Calu3 (cell line): ENCODE data around the gene MREG. TPM values are rescaled to one million over a fixed set of nuclear protein-coding genes. Genes with fewer than 3 reads are reported as not detected.

Experiments
- BruUV-seq: library from RNA; stranded (reverse); fragments of 400-500 nt; replicated peaks from 2 replicates; lab custom pipeline; 2021; lab: Mats Ljungman, UMichigan
- CTCF ChIA-PET: fragments of 300-600 bp; sonication (Branson Sonifier 250); formaldehyde crosslinking; loops from one replicate; lab custom pipeline; 2022; ENCODE audit warnings: antibody characterized with exemption; lab: Charles Lee
- DNase-seq: peaks from one replicate; pipeline ENCODE4 v3.0.0; 2022
- H3K27ac Mint-ChIP-seq: one replicate; pipeline ENCODE4 v1.8.0; 2022; ENCODE audit warnings: mixed read lengths; ENCODE audit not compliant: unreplicated experiment
- H3K27me3 Mint-ChIP-seq: one replicate; pipeline ENCODE4 v1.8.0; 2022; ENCODE audit warnings: mixed read lengths; ENCODE audit not compliant: unreplicated experiment
- H3K36me3 Mint-ChIP-seq: one replicate; pipeline ENCODE4 v1.8.0; 2022; ENCODE audit warnings: mild to moderate bottlenecking, moderate library complexity, mixed read lengths; ENCODE audit not compliant: insufficient read depth, unreplicated experiment
- H3K4me1 Mint-ChIP-seq: one replicate; pipeline ENCODE4 v1.8.0; 2022; ENCODE audit warnings: mild to moderate bottlenecking, low read depth, mixed read lengths; ENCODE audit not compliant: unreplicated experiment
- H3K4me3 Mint-ChIP-seq: one replicate; pipeline ENCODE4 v1.8.0; 2022; ENCODE audit warnings: mild to moderate bottlenecking, low read depth, moderate library complexity, mixed read lengths; ENCODE audit not compliant: unreplicated experiment
- H3K9me3 Mint-ChIP-seq: one replicate; pipeline ENCODE4 v1.8.0; 2022; ENCODE audit warnings: low read depth, mixed read lengths; ENCODE audit not compliant: unreplicated experiment
- intact Hi-C: fragments of 100-400 bp; cut with micrococcal nuclease; formaldehyde crosslinking; loops from one replicate; pipeline ENCODE4 v1.10.0; 2022; ENCODE audit not compliant: unreplicated experiment
- total RNA-seq: library from RNA; stranded (reverse); gene quantifications from 2 replicates; pipeline ENCODE4 v1.2.3, GENCODE V29; 2022
- TF ChIP-seq, protein P1 (sequence below): fragments of 200-600 bp; IDR thresholded peaks from one replicate; pipeline ENCODE4 v1.8.0; 2022; ENCODE audit warnings: antibody characterized with exemption; ENCODE audit not compliant: unreplicated experiment

The MREG gene
- total RNA-seq, 1 experiment from 2014 or later: 29.7 TPM

DNA sequence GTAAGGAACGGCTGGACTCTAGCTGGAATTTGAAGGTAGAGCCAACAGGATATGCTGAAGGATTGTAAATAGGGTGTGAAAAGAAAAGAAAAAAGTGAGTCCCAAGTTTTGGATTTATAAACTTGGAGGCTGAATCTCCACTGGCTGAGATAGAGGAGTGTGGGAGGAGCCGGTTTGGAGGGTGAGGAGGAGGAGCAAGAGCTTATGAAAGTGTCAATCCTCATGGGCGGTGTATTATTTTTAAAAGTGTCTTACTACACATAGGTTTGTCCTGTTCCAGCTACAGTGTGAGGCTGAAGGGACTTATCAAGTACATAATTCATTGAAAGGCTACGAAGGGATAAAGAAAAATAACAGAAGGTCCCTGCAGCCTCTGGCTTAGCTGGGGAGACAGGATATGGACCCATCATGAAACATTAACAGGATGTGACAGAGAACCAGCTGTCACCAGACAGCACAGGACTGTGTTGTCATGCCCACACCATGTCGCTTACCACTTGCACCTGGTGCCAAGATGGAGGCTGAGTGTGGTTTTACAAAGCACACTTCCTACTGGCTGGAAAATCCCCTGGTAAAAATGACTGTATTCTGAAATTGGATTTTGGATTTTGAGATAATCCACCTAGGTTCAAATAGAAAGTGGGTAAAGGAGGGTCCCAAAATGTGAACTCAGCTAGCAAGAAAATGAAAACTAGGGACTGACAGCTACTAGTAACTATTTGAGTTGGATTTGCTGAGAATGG is 2.5 kb upstream of the MREG start:
- DNase-seq: no peak
- intact Hi-C loops: no loop called here
- TF ChIP-seq, protein P1, sequence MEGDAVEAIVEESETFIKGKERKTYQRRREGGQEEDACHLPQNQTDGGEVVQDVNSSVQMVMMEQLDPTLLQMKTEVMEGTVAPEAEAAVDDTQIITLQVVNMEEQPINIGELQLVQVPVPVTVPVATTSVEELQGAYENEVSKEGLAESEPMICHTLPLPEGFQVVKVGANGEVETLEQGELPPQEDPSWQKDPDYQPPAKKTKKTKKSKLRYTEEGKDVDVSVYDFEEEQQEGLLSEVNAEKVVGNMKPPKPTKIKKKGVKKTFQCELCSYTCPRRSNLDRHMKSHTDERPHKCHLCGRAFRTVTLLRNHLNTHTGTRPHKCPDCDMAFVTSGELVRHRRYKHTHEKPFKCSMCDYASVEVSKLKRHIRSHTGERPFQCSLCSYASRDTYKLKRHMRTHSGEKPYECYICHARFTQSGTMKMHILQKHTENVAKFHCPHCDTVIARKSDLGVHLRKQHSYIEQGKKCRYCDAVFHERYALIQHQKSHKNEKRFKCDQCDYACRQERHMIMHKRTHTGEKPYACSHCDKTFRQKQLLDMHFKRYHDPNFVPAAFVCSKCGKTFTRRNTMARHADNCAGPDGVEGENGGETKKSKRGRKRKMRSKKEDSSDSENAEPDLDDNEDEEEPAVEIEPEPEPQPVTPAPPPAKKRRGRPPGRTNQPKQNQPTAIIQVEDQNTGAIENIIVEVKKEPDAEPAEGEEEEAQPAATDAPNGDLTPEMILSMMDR: no peak
- Mint-ChIP-seq H3K9me3 (no peaks in the 10 kb centered on the region), H3K27ac (no peak overlapping the region), H3K27me3 (no peaks in the 10 kb centered on the region), H3K4me3 (no peak overlapping the region), H3K36me3 (peaks cover 23% of the 10 kb centered on the region), H3K4me1 (peaks cover 14% of the 10 kb centered on the region)
- CTCF ChIA-PET: interaction anchor here (0.6 to 1.2 kb wide), 2 partner anchors 18 to 238 kb away, joined by 3 to 4 read pairs; no protein-coding TSS in a partner anchor
- BruUV-seq: no TSS peak

DNA sequence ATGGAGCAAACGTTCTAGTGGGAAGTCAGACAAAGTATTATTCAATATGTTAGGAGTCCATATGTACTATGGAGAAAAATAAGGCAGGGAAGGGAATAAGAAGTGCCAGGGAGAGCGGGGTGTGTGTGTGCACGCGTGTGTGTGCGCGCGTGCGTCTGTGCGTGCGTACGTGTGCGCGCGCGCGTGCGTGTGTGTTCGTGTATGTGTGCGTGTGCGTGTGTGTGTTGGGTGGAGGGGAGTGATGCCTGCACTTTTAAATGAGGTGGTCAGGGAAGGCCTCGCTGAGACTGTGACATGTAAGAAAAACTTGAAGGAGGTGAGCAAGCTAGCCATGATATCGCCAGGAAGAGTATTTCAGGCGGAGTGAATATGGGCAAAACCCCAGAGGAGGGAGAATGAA is 1.6 kb upstream of the MREG start:
- no peak overlapping the region for H3K4me3 Mint-ChIP-seq
- H3K36me3 Mint-ChIP-seq: peaks cover 23% of the 10 kb centered on the region
- intact Hi-C loops: loop anchor here (5.0 kb wide), 1 partner anchor 43 kb away; no protein-coding TSS in a partner anchor
- BruUV-seq: no TSS peak
- H3K27ac Mint-ChIP-seq: no peak overlapping the region
- H3K9me3 Mint-ChIP-seq: no peaks in the 10 kb centered on the region
- H3K4me1 Mint-ChIP-seq: peaks cover 14% of the 10 kb centered on the region
- TF ChIP-seq, protein P1: no peak
- CTCF ChIA-PET: no interaction called here
- H3K27me3 Mint-ChIP-seq: no peaks in the 10 kb centered on the region
- no peak for DNase-seq

DNA sequence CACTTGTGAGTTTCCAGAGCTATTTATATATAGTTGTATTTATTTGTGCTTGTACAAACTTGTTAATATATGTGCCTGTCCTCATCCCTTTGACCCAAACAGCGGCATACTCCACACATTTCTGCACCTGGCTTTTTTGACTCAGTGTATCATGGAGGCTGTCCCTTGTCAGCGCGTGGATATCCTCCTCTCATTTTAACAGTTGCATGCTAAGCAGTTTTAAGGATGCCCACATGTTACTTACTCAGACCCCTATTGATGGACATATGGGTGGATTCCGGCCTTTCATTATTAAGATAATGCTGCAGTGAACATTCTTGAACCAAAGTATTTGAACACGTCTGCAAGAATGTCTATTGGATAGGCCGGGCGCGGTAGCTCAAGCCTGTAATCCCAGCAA is 655 bp upstream of the MREG start:
- no peaks in the 10 kb centered on the region for H3K9me3 Mint-ChIP-seq
- TF ChIP-seq, protein P1: no peak
- peaks cover 14% of the 10 kb centered on the region for H3K4me1 Mint-ChIP-seq
- no peaks in the 10 kb centered on the region for H3K27me3 Mint-ChIP-seq
- intact Hi-C loops: loop anchor here (5.0 kb wide), 1 partner anchor 42 kb away; no protein-coding TSS in a partner anchor
- peaks cover 23% of the 10 kb centered on the region for H3K36me3 Mint-ChIP-seq
- no peak overlapping the region for H3K27ac Mint-ChIP-seq
- H3K4me3 Mint-ChIP-seq: no peak overlapping the region
- CTCF ChIA-PET: no interaction called here
- no TSS peak for BruUV-seq
- no peak for DNase-seq

DNA sequence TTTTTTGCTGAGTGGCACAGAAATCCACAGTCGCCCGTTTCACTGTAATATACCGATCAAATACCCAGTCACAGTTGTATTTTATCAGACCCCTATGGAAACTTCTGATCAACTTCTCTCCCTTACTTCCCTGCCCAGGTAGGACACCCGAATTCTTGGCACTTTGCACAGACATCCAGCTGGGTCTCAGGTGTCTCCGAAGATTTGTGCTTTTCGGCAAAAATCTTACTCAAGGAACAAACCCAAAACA is 596 bp downstream of the MREG start:
- CTCF ChIA-PET: interaction anchor here (1.5 to 1.8 kb wide), 2 partner anchors 12 to 63 kb away, joined by 3 to 7 read pairs; no protein-coding TSS in a partner anchor
- TF ChIP-seq, protein P1: no peak
- peaks cover 14% of the 10 kb centered on the region for H3K4me1 Mint-ChIP-seq
- H3K27ac Mint-ChIP-seq: peak overlapping the region; percentile 62
- peak overlapping the region; percentile 85 for H3K4me3 Mint-ChIP-seq
- no TSS peak for BruUV-seq
- DNase-seq: no peak
- no peaks in the 10 kb centered on the region for H3K9me3 Mint-ChIP-seq
- peaks cover 23% of the 10 kb centered on the region for H3K36me3 Mint-ChIP-seq
- intact Hi-C loops: loop anchor here (5.0 kb wide), 1 partner anchor 40 kb away; no protein-coding TSS in a partner anchor
- no peaks in the 10 kb centered on the region for H3K27me3 Mint-ChIP-seq
